Stimulated activated CD8-positive, alpha-beta memory T cell treated with anti-CD3 and anti-CD28 coated beads, Interleukin-12 subunit alpha, Interleukin-12 subunit beta, amount 100 ng/mL, for 24 hours (primary cell): ENCODE results near the gene HRCT1.

Source experiments
- DNase-seq: peaks from one replicate; pipeline ENCODE4 v3.0.0-alpha.2; 2020; ENCODE audit errors: extremely low read depth

The HRCT1 gene

GRCh38 chr9:35942286-35942685 is 36.3 kb downstream of the HRCT1 start:
- no peak for DNase-seq

DNA sequence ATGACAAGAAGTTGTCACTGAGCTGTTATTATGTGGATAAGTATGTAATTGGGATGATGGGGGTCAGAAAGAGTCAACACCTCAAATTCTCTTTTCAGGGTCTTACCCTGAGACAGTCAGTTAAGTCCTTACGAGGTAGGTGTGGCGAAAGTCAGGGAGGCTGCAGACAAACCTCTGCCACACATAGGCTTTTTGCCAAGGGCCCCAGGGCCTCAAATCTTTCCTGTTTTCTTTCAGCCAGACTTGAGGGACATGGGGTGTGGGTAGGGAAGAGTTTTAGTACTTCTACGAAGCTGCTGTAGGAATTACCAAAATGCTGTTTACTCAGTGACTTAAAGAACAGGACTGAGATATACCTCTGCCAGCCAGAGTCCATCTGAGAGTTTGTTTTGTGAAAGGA is 38.2 kb downstream of the HRCT1 start:
- DNase-seq, result no peak

DNA sequence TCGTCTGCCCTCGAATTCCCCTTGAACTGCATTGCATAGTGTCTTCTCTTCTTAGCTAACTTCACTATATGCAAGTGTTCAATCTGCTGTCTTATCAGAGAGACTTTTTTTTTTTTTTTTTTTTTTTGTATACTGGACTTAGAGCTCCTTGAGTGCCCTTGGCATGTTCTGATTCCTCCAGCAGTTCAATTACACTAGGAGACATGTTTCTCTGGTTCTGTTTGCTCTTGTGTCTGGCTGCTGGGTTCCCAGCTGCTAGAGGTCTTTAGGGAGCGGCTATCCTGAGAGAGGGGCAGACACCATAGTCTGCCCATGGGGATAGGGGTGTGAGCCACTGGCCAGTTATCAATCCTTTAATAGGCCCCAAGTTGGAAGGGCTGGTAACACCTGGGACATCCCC is 38.8 kb downstream of the HRCT1 start:
- no peak for DNase-seq

DNA sequence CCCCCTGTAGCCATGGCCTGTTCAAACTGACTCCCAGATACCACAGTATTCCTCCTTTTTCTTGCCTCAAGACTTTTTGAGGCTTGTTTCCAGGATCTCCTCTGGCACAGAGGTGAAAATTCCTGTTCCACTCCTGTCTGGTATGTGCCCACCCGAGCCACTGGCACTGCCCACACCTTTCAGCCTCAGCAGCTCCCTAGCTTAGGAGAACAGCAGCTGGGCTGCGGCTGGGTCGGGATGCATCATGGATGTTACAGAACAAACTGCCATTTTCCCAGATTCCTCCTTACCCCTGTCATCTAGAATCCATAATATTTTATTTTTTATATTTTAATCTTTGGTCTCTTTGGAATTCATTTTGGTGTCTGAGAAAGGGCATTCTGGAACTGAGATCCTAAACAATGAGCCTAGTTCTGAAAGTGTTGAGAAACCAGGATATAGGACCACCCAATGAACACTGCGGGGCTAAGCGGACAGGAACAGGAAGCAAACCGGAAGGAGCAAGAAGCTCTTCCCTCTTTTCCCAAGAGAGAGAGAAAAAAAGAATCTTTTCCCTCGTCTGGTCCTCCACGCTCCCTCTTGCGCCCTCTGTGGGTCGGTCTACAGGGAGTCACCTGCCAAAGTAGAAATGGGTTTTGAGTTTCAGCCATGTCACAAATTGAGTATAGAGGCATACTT is 39.5 kb downstream of the HRCT1 start:
- peak; percentile 17 for DNase-seq

DNA sequence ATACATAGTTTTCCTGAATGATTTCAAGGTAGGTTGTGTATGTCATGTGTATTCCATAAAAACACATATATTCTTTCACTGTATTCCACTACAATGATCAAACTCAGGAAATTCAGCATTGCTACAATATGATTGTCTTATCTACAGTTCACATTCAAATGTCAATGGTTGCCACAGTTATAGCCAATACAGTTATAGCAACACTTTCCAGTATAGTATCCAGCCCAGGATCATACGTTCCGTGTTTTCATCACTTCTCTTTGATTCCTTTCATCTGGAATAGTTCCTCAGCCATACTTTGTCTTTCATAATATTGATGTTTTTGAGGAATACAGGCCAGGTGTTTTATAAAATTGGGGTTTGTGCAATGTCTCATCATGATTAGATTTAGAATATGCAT is 42.4 kb downstream of the HRCT1 start:
- DNase-seq, result no peak

- no peak for DNase-seq
These were observed 42.9 kb downstream of the HRCT1 start for GRCh38 chr9:35948901-35949318.

- no peak for DNase-seq
These were observed 45.7 kb downstream of the HRCT1 start for GRCh38 chr9:35951736-35952135.

DNA sequence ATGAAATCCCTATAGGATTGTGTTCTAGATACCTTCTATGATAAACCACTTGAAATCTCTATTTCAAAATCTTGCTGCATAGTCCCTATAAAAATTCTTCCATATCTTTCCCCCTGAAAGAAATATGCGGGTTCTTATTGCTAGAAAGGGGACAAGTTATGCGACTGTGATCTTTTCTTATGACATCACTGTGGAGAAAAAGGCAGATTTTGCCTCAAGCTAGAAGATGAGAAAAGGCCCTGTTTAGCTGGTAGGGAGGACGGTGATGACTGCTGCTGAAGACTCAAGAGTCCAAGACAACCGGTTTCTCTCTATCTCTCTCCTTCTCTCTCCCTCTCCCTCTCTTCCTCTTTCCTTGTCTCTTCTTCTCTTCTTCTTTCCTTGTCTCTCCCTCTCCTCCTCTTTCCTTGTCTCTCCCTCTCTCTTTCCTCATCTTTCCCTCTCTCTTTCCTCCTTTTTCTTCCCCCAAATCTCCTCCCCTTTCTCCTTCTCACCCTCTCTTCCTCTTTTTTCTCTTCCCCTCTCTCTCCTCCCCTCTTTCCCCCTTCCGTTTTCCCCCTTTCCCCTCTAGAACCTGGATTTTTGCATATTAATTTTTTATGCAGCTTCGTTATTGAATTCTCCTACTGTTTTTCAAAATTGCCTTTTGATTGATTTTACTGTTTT is 46.7 kb downstream of the HRCT1 start:
- no peak for DNase-seq

GRCh38 chr9:35954942-35955546 is 49.0 kb downstream of the HRCT1 start:
- no peak for DNase-seq

DNA sequence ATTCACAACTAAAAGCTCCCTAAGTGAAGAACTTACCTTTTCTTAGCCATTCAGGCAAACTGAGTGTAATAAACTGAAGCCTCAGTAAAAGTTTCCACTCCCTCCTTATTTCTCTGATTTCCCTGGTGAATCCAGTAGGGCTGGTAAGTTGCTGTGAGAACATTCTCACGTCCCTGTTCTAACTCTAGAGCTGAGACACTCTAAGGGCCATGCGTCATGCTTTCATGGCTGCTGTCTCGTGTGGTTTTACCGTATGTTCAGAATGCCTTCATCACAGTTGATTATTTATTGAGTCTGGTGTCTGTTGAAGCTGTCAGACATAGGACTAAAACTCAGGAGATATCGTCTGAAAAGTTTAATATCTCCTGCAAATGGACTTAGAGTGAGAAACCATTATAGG is 50.6 kb downstream of the HRCT1 start:
- DNase-seq, result no peak
